ENCODE results near the gene CENPX.

The CENPX gene

DNA sequence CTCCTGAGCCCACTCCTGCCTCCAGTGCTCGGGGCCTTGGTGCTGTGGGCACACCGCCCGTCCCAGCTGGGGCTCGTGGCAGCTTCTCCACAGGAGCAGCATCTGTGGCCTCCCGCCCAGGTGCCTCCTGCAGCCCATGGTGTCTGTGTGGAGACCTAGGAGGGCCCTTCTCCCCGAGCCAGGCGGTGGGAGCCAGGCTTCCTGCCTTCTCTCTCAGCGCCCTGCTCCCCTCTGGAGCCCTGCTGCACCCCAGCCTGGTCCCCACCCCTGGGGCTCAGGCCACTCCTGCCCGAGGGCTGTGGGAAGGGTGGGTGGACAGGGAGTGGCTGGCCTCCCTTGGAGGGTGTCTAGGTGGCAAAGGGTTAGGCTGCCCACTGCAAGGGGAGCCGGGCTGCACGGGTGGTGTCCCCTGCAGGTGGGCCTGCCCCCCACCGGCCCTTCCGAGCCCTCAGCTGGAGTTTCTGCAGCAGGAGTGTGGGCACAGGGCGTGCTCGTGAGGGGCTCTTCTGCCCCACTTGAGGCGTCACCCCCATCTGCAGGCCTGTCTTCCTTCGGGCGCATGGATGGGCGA lies 11.0 kb downstream of the CENPX start:
- DNase-seq, result no peak

GRCh38 chr17:82010575-82011525 lies 11.8 kb downstream of the CENPX start:
- DNase-seq, result no peak

- no peak for DNase-seq
These were observed 13.3 kb downstream of the CENPX start for GRCh38 chr17:82009413-82009812.

DNA sequence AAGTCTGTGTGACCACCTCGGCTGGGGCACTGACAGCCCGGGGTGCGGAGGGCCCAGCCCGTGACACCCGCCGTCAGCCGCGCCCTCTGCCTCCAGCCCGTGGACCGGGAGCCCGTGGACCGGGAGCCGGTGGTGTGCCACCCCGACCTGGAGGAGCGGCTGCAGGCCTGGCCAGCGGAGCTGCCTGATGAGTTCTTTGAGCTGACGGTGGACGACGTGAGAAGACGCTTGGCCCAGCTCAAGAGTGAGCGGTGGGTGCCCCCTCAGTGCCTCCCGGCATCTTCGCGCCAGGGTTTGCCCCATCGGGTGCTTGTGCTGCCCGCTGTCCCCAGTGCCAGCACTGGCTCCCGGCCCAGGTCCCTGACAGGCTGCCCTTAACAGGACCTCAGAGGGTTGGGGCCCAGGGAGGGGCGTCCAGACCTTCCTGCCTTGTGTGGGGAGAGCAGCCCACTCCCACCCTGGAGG lies 13.7 kb downstream of the CENPX start:
- DNase-seq, result no peak

DNA sequence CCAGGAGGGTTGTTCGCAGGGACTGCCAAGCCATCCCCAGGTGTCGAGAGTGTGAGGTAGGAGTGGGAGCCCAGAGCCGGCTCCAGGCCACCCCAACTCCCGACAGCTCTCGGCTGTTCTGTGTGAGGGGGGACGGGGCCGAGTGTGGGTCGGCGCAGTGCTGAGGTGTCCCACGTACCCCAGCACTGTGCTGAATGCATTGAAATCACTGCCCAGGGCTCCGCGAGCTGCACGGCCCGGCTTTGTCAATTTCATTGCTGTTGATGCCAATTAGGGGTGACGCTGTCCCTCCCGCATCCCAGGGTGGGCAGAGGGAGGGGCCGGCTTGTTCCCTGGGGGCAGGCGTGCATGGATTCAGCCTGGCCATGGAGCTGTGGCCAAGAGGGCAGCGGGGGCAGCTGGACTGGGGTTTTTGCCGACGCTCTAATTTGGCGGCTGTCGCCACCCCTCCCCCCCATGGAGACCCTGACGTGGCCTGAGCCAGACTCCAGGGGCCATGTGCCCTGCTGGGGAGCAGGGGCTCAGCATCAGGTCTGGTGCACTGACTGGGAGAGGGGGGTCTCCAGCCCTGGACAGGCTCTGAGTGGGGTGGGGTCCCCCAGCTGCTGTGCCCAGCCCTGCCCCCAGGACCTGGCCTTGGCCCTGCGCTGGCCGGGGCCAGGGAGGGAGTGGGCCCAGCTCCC lies 14.3 kb downstream of the CENPX start:
- DNase-seq, result no peak

GRCh38 chr17:82007495-82008257 lies 15.0 kb downstream of the CENPX start:
- no peak for DNase-seq

- no peak for DNase-seq
These were observed 15.5 kb downstream of the CENPX start for GRCh38 chr17:82007228-82007494.

GRCh38 chr17:82006468-82007227 lies 16.0 kb downstream of the CENPX start:
- DNase-seq, result peak; percentile 68

DNA sequence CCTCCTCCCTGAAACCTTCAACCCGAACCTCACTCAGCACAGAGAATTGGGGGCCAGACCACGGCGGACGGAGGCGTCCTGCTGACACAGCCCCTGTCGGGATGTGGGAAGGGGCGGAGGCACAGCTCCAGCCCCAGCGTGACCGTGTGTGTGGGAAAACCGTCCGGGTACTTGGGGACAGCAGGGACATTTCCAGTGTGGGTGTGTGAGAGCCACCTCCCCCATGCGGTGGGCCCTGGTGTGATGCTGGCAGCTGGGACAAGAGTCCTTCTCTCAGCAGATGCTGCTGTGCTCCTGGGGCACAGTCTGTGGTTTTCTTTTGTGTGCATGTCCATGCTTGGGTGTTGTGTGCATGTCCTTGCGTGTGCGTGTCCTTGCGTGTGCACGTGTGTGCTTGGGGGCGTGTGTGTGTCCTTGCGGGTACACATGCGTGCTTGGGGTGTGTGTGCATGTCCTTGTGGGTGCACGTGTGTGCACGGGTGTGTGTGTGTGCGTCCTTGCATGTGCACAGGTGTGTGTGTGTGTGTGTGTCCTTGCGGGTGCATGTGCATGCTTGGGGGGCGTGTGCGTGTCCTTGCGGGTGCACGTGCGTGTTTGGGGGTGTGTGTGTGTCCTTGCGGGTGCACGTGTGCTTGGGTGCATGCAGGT lies 16.9 kb downstream of the CENPX start:
- no peak for DNase-seq

DNA sequence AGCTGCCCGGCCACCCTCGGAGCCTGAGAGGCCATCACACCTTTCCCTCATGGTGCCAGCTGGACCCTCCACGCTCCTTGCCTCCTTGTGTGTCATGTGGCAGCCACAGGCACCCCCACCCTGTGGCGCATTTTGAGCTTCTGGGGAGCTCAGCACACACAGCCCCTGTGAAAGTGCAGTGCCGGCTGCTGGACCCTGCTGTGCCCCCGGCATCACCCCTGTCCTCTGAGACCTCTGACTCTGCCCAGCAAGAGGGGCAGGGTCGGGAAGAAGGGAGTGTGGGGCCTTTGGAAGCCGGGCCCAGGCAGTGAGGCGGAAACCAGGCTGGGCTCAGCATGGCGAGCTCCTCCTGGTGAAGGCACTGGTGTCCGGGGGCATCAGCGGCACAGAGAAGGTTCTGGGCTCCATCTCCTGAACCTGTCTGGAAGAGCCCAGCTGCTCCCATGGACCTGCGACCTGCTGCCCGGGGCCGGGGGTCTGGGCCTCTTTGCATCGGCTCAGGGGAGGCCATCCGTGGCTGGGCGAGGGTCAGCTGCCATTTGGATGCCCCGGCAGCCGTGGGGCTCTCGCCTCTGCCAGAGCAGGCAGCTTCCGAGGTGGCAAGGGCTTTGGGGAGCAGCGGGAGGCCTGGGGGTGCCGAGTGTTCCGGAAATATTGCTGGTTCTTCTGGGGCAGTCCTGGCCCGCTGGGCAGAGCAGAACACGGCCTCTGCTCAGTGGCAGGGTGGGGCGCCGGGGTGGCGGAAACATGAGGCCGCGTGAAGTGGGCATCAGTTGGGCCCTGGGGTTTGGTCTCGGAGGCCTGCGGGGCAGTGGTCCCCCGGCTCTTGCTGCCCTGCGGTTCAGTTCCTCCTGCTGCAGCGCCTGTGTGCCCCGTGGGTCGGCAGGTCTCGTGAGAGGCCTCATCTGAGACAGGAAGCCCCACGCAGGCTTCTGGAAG lies 17.9 kb downstream of the CENPX start:
- DNase-seq, result no peak

- peak; percentile 97 for DNase-seq
These were observed 19.0 kb downstream of the CENPX start for GRCh38 chr17:82003411-82004381.

DNA sequence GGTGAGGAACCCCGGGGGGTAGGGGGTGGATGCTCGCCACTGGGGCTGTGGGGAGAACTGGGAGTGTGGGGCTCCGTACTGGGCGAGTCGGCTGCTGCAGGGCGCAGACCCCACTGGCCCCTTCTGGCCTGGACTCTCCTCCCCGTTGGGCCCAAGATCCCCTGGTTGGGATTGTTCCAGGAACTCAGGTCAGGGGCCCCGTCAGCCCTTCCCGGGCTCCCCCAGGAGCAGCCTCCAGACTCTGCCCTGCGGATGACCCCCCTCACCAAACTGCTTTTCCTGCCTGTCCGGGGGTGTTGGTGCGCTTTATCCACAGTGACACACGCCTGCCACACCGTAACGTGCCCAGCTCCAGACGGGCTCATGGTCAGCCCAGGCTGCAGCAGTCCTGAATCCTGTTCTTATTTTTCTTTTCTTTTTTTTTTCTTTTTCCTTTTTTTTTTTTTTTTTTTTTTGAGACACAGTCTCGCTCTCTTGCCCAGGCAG lies 21.1 kb downstream of the CENPX start:
- DNase-seq, result no peak

DNA sequence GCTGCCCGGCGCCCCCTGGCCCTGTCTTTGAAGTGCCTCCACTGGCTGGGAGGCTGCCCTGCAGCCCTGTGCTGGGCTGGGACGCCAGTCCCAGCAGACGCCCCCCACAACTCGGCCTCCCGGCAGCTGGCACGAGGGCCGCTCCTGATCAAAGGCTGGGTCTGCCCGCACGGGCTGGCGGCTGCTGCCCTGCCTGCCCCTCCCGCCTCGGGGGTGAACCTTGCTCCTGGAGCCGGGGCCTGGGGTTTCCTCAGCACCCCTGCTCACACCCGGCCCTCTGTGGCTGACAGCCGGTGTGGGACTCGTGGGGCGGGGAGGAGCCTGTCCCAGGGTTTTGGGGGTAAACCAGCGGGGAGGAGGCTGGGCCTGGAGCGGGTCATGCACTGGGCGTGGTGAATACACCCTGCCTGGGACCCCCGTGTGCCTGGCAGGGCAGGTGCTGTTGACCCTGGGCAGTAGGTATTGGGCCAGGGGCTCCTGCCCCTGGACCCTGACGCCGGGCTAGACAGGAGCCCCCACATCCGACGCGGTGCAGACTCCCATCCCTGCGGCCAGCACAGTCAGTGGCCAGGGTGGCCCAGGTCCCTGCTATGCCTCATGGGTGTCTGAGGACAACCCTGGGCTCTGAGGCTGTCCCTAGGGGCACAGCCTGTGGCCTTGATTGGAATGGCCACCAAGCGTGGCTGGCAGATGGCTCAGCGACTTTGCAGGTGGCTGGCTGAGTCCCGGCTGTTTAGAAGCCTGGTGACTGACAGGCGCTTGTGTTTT lies 21.7 kb downstream of the CENPX start:
- no peak for DNase-seq

- no peak for DNase-seq
These were observed 22.5 kb downstream of the CENPX start for GRCh38 chr17:81999976-82000802.

DNA sequence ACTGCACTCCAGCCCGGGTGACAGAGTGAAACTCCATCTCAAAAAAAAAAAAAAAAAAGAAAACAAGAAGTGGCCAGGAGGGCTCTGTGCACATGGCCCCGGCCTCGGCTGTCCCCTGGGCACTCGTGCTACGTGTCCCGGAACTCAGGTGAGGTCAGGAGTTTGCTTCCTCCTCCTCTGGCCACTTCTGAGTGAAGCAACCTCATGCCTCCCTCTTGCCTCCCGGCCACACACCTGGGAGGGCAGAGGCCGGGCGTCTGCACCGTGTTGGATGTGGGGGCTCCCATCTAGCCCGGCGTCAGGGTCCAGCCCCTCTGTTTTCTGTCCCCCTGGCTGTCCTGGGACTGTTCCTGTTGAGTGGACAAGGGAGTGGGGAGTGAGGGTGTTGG lies 23.1 kb downstream of the CENPX start:
- DNase-seq, result no peak

DNA sequence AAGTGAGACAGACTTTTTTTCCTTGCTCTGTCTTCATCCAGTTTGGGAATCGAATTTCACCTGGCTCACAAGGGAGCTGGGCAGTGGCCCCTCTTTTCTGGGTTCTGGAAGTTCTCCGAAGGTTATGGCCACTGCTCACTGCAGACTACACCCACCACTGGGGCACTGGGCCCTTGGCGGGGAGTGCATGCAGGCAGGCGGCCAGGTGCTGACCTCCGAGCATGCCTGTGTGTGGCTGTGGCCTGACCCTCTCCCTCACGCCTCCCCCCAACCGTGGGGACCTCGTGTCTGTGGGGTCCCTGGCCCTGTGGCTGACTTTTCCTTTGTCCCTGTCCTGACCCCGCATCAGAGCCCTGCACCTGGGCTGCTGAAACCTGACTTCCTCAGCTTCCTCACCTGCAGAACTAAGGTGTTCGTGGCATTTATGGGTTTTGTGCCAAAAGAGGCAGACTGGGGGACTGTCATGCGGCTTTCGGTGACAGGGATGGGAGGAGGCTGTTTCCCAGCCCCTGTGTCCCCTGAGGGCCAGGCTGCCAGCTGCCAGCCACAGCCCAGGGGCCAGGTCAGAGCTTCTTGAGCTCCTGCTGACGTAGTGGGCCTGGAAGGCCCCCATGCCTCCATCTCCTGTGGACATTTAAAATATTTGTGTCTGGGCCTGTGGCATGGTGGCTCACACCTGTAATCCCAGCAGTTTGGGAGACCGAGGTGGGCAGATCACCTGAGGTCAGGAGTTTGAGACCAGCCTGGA lies 23.8 kb downstream of the CENPX start:
- no peak for DNase-seq

GRCh38 chr17:81998212-81998611 lies 24.5 kb downstream of the CENPX start:
- no peak for DNase-seq

Data from fibroblast of skin of abdomen (primary cell).